Stimulated activated memory B cell treated with anti-CD40 and anti-IgM and Interleukin-4, amounts not matched to agents 10 μg/mL and 1 μg/mL and 100 μg/mL, for 72 hours (primary cell): ENCODE measurements around the gene PFDN1.

Source experiments
- ATAC-seq: fragments of 150-1000 bp; cut with Tn5 transposase; 2 replicates; pipeline ENCODE4 v1.10.0; 2021
- H3K27ac Mint-ChIP-seq: one replicate; pipeline ENCODE4 v1.8.0; 2022; ENCODE audit warnings: mild to moderate bottlenecking, mixed read lengths
- H3K27me3 Mint-ChIP-seq: one replicate; pipeline ENCODE4 v1.8.0; 2022; ENCODE audit warnings: mixed read lengths
- H3K36me3 Mint-ChIP-seq: one replicate; pipeline ENCODE4 v1.8.0; 2022; ENCODE audit warnings: mixed read lengths
- H3K4me1 Mint-ChIP-seq: one replicate; pipeline ENCODE4 v1.8.0; 2022; ENCODE audit warnings: mixed read lengths
- H3K4me3 Mint-ChIP-seq: one replicate; pipeline ENCODE4 v1.8.0; 2022; ENCODE audit warnings: mild to moderate bottlenecking, moderate library complexity, mixed read lengths
- H3K9me3 Mint-ChIP-seq: one replicate; pipeline ENCODE4 v1.8.0; 2022; ENCODE audit warnings: mixed read lengths

Gene PFDN1

DNA sequence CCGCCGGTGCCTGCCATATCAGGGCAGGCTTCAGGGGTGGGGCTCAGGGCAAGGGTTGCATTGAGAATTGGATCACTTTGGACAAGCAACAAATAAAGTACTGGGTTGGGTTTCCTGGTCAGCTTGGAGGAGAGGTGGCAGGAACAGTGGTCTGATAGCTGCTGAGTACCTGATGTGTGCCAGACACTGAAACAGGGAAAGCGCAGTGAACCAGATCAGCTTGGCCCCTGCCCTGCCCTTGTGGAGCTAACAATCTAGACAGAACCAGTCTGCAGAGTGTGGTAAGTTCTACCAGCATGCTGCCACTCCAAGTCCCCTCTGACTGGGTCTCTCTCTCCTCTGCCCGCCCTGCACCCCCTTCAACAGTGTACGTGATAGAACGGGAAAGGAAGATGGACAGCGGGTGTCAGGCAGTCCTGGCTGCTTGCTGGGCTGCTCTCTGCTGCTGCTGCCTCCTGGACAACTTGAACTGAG is 74.5 kb downstream of the PFDN1 start:
- Mint-ChIP-seq H3K36me3 (peaks cover 22% of the 10 kb centered on the region), H3K27ac (no peak overlapping the region), H3K4me1 (no peaks in the 10 kb centered on the region), H3K27me3 (no peaks in the 10 kb centered on the region), H3K9me3 (no peaks in the 10 kb centered on the region), H3K4me3 (no peak overlapping the region)
- no peak for ATAC-seq

DNA sequence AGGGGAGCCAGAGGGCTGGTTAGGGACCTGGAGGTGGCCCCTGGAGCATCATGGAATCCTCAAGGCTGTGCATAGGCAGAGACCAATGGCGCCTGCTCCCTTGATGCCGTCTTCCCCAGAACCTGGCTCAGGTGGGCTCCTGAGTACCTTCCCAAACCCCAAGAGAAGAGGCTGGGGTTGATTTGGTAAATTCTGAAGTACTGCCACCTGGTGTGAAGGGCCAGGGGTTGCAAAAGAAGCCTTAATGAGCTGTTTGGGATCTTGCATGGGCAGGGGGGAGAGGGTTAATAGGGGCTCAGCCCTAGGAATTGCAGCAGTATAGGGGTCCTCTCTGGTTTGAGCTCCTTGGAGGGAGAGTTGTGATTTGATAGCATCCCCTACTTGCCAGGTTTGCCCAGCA is 75.9 kb downstream of the PFDN1 start:
- ATAC-seq = no peak
- H3K27me3 Mint-ChIP-seq = no peaks in the 10 kb centered on the region
- H3K4me1 Mint-ChIP-seq = no peaks in the 10 kb centered on the region
- H3K36me3 Mint-ChIP-seq = peaks cover 19% of the 10 kb centered on the region
- no peak overlapping the region for H3K4me3 Mint-ChIP-seq
- no peak overlapping the region for H3K27ac Mint-ChIP-seq
- H3K9me3 Mint-ChIP-seq = no peaks in the 10 kb centered on the region

DNA sequence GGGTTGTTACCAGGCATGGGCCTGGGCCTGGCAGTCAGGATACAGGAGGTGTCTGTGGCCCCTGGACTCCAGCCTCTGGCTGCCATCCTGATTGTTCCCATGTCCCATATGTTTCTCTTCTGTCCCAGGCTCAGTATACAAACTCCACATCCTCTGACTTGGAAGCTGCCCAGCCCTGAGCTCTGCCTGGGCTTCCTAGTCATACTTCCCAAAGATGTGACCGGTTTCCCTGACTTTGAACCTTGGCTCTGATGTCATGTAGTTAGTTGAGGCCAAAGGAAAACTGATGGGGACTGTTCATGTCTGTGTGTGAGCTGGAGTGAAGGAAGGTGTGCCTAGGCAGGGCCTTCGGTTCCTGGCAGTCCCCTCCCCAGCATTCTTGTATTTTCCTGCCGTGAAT is 77.5 kb downstream of the PFDN1 start:
- peaks cover 2% of the 10 kb centered on the region for H3K4me1 Mint-ChIP-seq
- H3K9me3 Mint-ChIP-seq = no peaks in the 10 kb centered on the region
- H3K36me3 Mint-ChIP-seq = peaks cover 10% of the 10 kb centered on the region
- H3K4me3 Mint-ChIP-seq = no peak overlapping the region
- H3K27ac Mint-ChIP-seq = no peak overlapping the region
- no peak for ATAC-seq
- no peaks in the 10 kb centered on the region for H3K27me3 Mint-ChIP-seq

DNA sequence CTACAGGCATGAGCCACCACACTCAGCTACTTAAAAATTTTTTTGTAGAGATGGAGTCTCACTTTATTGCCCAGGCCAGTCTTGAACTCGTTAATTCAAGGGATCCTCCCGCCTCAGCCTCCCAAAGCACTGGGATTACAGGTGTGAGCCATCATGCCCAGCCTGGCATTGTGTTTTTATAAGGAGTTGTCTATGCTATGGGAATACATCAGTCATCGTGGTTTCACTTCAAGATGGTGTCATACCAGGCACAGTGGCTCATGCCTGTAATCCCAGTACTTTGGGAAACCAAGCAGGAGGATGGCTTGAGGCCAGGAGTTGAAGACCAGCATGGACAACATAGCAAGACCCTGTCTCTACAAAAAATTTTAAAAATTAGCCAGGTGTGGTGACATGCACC is 78.2 kb downstream of the PFDN1 start:
- Mint-ChIP-seq H3K9me3 (no peaks in the 10 kb centered on the region), H3K27ac (no peak overlapping the region), H3K36me3 (peaks cover 10% of the 10 kb centered on the region), H3K4me3 (no peak overlapping the region), H3K4me1 (peaks cover 10% of the 10 kb centered on the region), H3K27me3 (no peaks in the 10 kb centered on the region)
- ATAC-seq = no peak

DNA sequence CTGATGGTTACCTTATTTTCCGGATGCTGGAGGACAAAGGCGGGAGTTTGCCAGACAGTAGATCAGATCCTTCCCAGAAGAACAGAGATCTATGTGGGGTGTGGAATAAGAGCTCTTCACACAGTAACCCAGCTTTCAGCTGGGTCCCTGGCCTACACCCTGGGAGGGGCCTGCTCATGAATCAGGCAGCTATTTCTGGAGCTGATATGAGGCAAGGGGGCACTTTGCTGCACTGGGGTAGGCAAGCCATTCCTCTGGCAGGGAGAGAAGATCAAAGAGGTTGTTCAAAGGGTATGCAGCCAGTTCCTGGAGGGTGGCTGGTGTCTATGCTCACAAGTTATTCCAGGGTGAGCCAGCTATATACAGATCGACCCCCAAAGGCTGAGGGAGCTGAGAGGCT is 79.3 kb downstream of the PFDN1 start:
- no peak overlapping the region for H3K27ac Mint-ChIP-seq
- H3K27me3 Mint-ChIP-seq = no peaks in the 10 kb centered on the region
- peaks cover 10% of the 10 kb centered on the region for H3K4me1 Mint-ChIP-seq
- H3K4me3 Mint-ChIP-seq = no peak overlapping the region
- peaks cover 6% of the 10 kb centered on the region for H3K36me3 Mint-ChIP-seq
- no peaks in the 10 kb centered on the region for H3K9me3 Mint-ChIP-seq
- no peak for ATAC-seq

DNA sequence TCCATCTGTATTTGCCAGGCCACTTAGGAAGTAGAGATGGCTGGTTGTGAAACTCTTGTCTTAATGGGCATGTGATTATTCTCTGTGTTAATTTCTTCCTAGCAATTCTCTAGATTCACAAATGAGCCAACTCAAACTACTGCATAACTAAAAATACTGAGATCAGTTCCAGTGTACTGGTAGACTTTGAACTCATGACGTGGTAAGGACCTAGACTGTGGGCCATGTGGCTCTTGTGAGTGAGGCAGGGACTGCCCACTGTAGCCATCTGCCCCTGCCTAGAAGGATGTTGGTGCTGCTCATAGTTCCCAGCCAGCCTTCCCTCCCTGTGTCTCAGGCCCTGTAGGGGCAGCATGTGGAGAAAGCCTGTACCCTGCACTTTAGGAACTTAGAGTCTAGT is 80.5 kb downstream of the PFDN1 start:
- no peak for ATAC-seq
- H3K9me3 Mint-ChIP-seq = no peaks in the 10 kb centered on the region
- H3K27ac Mint-ChIP-seq = no peak overlapping the region
- H3K4me1 Mint-ChIP-seq = peaks cover 10% of the 10 kb centered on the region
- no peak overlapping the region for H3K4me3 Mint-ChIP-seq
- H3K36me3 Mint-ChIP-seq = peaks cover 6% of the 10 kb centered on the region
- no peaks in the 10 kb centered on the region for H3K27me3 Mint-ChIP-seq

DNA sequence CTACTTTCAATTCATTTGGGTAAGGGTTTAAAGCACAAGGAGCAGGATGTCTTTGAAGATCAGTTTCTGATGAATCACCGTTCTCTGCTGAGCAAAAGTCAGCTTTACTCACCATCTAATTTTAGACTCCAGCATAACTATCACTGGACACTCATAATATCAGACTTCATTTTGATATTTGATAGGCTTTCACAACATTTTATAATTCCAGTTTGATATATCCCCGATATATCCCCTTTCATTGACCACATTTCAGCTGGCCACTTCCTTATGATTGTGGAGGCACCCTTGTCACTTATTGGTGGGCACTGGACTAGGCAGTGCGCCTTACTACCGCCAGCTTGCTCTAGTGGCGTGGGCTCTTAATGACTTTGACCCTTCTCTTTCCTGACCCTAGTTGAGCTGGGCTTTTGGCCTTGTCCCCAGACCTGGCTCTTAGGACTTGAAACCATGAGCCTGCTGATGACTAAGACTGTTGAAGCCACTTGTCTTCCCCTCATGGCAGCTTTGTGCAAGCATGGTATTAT is 81.1 kb downstream of the PFDN1 start:
- no peak for ATAC-seq
- no peak overlapping the region for H3K4me3 Mint-ChIP-seq
- peaks cover 6% of the 10 kb centered on the region for H3K36me3 Mint-ChIP-seq
- peaks cover 10% of the 10 kb centered on the region for H3K4me1 Mint-ChIP-seq
- H3K27ac Mint-ChIP-seq = no peak overlapping the region
- H3K9me3 Mint-ChIP-seq = no peaks in the 10 kb centered on the region
- H3K27me3 Mint-ChIP-seq = no peaks in the 10 kb centered on the region

DNA sequence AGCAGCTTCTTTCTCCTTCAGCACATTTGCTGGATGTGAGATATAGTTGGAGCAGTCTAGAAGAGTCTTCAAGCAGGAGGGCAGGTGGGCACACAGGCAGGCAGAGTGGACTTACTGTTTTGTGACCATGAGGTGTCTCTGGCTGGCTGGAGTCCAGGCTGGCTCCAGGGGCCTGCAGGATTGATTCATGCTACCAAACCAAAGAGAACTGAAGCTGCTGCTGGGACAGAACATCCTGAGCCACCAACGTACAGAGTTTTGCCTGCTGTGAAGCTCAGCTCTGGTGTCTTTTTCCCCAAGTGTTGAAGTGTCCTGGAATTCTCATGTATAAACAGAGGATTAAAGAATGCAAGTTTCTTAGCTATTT is 82.2 kb downstream of the PFDN1 start:
- Mint-ChIP-seq H3K4me1 (peaks cover 10% of the 10 kb centered on the region), H3K27ac (no peak overlapping the region), H3K36me3 (peaks cover 3% of the 10 kb centered on the region), H3K27me3 (no peaks in the 10 kb centered on the region), H3K9me3 (no peaks in the 10 kb centered on the region), H3K4me3 (no peak overlapping the region)
- ATAC-seq = no peak

DNA sequence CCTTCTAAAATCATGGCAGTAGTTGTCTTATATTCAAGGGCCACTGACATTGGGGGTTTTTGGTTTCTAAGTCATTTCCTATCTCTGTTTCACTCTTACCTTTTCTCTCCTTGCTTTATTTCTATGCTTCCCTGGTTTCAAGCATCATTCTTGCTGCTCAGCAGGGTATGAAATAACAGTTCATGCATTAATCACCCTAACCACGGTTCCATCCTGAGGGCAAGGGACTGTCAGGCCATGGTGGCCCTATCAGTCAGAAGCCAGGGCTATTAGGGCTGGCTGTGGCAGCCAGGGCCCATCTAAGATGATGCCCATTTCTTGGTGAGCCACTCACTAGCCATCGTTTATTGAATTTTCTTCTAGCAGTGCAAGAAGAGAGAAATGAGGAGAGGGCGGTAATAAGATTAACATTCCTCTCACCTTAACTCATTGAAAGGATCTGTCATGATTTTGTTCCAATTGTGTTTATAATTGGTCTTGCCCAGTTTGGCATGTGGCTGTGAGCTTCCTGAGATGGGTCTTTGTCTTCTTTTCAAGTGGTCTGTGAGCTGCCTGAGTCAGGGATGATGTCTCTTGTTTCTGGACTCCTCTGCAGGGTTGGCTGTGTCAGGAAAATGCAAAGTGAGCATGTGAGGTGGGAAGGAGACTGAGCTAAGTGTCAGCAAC is 82.7 kb downstream of the PFDN1 start:
- peaks cover 10% of the 10 kb centered on the region for H3K4me1 Mint-ChIP-seq
- no peak overlapping the region for H3K27ac Mint-ChIP-seq
- peak; percentile 65 for ATAC-seq
- no peaks in the 10 kb centered on the region for H3K9me3 Mint-ChIP-seq
- no peak overlapping the region for H3K4me3 Mint-ChIP-seq
- no peaks in the 10 kb centered on the region for H3K36me3 Mint-ChIP-seq
- no peaks in the 10 kb centered on the region for H3K27me3 Mint-ChIP-seq

DNA sequence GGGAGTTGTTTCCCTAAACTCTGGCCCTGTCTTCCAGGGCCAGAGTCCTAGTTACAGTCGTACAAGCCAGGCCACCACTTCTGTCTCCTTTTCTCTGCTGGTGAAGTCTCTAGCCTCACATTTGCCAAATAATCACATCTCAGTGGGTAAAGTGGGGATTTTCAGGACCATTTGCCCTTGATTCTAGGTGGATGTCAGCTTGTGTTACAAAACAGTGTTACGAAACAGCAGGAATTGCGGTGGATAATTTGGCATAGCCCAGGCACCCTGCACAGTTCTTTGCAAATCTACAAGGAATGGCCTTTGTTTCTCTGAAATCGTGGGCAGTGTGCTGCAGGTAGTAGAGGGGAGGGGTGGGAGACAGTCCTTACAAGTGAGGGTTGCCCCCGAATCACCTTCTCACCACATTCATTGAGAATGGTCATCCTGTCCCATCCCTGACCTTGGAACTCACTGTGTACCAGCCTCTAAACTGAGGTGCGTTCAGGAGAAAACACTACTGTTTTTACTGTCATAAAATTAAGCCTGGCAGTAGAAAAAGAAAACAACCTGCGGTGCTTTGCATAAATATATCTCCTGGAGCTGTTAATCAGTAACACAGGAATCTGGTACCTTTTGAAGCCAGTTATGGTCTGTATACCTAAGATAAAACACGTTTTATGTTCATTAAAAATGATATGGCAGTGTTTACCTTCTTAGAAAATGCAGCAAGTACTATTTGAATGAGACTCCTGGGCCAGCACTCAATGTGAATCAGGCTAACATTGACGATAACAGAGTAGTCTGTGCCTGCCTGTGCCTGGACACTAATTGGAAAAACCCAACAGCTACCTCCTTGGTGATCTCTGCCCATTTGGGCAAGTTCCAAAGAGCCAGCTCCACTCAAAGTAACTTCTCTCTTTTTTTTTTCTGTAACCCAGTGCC is 83.6 kb downstream of the PFDN1 start:
- no peaks in the 10 kb centered on the region for H3K27me3 Mint-ChIP-seq
- H3K4me1 Mint-ChIP-seq = peaks cover 10% of the 10 kb centered on the region
- no peaks in the 10 kb centered on the region for H3K9me3 Mint-ChIP-seq
- no peak overlapping the region for H3K27ac Mint-ChIP-seq
- H3K36me3 Mint-ChIP-seq = no peaks in the 10 kb centered on the region
- ATAC-seq = no peak
- H3K4me3 Mint-ChIP-seq = no peak overlapping the region

DNA sequence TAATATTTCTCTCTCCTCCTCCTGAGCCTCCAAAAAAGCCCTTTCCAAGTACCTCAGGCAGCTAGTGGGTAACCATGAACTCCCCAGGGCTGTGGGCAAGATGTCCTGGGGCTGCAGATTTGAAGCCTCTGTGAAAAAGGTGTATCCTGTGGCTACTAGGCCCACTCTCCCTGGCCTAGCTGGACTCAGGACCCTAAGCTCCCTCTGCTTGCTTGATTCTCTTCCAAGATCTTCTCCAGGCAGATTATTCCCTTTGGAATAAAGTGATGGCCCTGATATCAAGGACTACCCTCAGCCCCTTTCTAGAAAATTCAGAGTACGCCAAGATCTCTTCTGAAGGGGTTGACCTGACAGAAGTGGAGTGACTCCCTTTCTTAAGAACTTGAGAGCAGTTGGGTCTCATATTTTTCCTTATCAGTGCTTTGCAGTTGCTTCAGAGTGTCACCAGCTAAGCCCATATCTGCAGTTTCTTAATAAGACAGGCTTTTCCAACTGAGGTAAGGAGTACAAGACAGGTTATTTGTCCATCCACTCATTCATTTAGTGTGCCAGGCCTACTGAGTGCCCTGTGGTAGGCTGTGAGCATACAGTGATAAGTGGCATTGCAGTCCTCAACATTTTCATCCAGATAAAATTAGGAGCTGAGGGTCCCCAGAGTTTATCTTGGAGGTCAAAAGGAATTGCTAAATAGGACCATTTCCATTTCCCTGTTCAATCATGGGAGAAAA is 85.4 kb downstream of the PFDN1 start:
- ATAC-seq = no peak
- no peak overlapping the region for H3K27ac Mint-ChIP-seq
- H3K9me3 Mint-ChIP-seq = no peaks in the 10 kb centered on the region
- no peaks in the 10 kb centered on the region for H3K27me3 Mint-ChIP-seq
- H3K4me1 Mint-ChIP-seq = peaks cover 10% of the 10 kb centered on the region
- no peaks in the 10 kb centered on the region for H3K36me3 Mint-ChIP-seq
- H3K4me3 Mint-ChIP-seq = no peak overlapping the region

DNA sequence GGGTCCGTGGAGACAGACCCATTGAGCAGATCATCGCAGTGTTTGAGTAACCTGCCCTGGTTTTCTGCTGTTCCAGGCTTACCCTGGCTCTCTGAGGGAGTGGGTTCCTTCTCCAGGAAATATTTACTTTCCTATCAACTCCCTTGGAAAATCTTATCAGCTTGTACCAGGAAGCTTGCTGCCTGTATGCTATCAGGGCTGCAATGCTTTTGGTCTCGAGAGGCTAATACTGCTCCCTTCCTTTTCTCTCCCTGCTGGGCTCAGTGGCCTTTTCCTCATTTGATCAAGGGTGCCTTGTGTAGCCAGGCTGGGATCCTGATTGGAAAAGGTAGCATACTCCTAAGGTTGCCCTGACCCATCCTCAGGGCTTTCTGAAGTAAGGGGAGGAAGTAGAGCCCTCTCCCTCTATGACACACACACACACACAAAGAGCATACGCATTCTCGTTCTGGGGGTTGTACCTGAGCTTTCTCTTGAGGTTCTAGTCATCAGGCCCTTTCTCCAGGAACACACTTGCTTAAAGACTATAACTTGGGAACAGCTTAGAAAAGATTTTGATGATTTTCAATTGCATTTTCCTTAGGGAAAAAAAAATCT is 86.3 kb downstream of the PFDN1 start:
- H3K4me1 Mint-ChIP-seq = peaks cover 10% of the 10 kb centered on the region
- H3K27me3 Mint-ChIP-seq = no peaks in the 10 kb centered on the region
- no peak overlapping the region for H3K27ac Mint-ChIP-seq
- no peak overlapping the region for H3K4me3 Mint-ChIP-seq
- no peaks in the 10 kb centered on the region for H3K9me3 Mint-ChIP-seq
- no peak for ATAC-seq
- no peaks in the 10 kb centered on the region for H3K36me3 Mint-ChIP-seq

DNA sequence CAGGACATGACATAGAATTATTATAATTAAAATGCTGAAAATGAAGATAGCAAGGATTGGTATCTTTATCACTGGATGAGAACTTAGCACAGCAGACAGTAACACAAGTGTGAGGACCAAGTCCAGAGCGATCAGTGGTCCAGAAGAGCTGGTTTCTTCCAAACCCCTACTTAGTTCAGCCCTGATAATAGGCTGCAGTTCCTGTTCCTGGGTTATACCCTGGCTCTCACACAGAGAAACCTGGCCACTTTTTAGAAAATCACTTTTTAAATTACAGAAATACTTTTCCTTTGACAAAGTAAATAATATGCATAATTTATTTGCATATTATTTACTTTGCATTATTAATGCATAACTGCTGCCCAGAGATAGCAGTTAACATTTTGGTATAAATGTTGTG is 87.6 kb downstream of the PFDN1 start:
- no peak overlapping the region for H3K27ac Mint-ChIP-seq
- no peaks in the 10 kb centered on the region for H3K27me3 Mint-ChIP-seq
- H3K4me3 Mint-ChIP-seq = no peak overlapping the region
- ATAC-seq = no peak
- H3K4me1 Mint-ChIP-seq = peaks cover 6% of the 10 kb centered on the region
- no peaks in the 10 kb centered on the region for H3K9me3 Mint-ChIP-seq
- H3K36me3 Mint-ChIP-seq = no peaks in the 10 kb centered on the region

DNA sequence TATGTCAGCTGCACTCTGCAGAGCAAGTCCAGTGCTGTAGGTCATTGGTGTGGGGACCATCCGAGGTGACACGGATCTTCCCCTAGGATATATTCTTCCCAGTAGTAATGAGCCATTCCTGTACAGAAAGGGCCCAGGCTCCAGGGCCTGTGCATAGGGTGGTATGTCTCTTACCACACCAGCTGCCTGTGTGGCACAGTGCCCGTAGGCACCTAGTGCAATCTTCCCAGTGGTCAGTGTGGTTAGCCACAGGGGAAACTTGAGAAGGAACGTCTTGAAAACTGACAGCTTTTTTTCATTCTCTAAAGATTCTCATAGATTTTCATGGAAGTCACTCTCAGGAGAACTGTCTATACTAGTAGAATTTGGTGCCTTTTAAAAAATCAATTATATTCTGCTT is 88.1 kb downstream of the PFDN1 start:
- peaks cover 2% of the 10 kb centered on the region for H3K4me1 Mint-ChIP-seq
- no peak overlapping the region for H3K27ac Mint-ChIP-seq
- ATAC-seq = no peak
- H3K9me3 Mint-ChIP-seq = no peaks in the 10 kb centered on the region
- no peak overlapping the region for H3K4me3 Mint-ChIP-seq
- H3K36me3 Mint-ChIP-seq = no peaks in the 10 kb centered on the region
- H3K27me3 Mint-ChIP-seq = no peaks in the 10 kb centered on the region

DNA sequence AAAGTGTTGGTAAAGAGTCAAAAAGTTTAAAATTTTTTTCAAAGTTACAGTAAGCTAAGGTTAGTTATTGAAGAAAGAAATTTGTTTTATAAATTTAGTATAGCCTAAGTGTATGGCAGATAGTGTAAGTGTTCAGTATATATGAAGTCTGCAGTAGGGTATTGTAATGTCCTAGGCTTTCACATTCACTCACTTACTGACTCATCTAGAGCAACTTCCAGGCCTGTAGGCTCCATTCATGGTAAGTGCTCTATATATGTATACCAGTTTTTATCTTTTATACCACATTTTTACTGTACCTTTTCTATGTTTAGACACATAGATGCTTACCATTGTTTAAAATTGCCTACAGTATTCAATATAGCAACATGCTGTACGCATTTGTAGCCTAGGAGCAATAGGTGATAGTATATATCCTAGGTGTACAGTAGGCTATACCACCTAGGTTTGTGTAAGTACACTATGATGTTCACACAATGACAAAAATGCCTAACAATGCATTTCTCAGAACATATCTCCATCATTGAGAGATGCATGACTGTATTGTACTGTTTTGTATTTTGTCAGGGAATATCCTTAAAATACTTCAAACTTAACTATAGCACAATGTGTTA is 89.4 kb downstream of the PFDN1 start:
- Mint-ChIP-seq H3K4me1 (no peaks in the 10 kb centered on the region), H3K4me3 (no peak overlapping the region), H3K36me3 (no peaks in the 10 kb centered on the region), H3K27ac (no peak overlapping the region), H3K27me3 (no peaks in the 10 kb centered on the region), H3K9me3 (no peaks in the 10 kb centered on the region)
- ATAC-seq = no peak
